GM18519 (cell line): ENCODE results near the gene RPS25.
"Not testable (repeated sequence)": the region's sequence is repeated elsewhere in the genome, so short reads cannot be mapped to it uniquely, and the experiment has no call there.

Experiments used
- ATAC-seq: cut with Tn5 transposase; IDR thresholded peaks from one replicate; pipeline ENCODE4 v1.9.1; 2021; ENCODE audit warnings: mild to moderate bottlenecking, moderate library complexity; ENCODE audit not compliant: unreplicated experiment, low FRiP score

Gene RPS25

GRCh38 chr11:118975771-118976709 is 42.1 kb downstream of the RPS25 start:
- ATAC-seq = no peak

GRCh38 chr11:118973985-118974384 is 44.2 kb downstream of the RPS25 start:
- no peak for ATAC-seq

- ATAC-seq = no peak
Measured at GRCh38 chr11:118971646-118972045, 46.5 kb downstream of the RPS25 start, which contains the start of gene FOXR1. FOXR1 (plus strand) TSS chr11:118971761; CDS start chr11:118971932, 171 bp downstream.

- not testable (repeated sequence) for ATAC-seq
Measured at GRCh38 chr11:118969508-118969907, 48.6 kb downstream of the RPS25 start.
